ENCODE results near the gene DCK. TPM values are rescaled to one million over a fixed set of nuclear protein-coding genes. Genes with fewer than 3 reads are reported as not detected.

The DCK gene
- total and polyA plus RNA-seq, 2 donors (not counting 1 experiment from before 2014, with no cell fraction given), result 34.8 to 58.2 TPM

DNA sequence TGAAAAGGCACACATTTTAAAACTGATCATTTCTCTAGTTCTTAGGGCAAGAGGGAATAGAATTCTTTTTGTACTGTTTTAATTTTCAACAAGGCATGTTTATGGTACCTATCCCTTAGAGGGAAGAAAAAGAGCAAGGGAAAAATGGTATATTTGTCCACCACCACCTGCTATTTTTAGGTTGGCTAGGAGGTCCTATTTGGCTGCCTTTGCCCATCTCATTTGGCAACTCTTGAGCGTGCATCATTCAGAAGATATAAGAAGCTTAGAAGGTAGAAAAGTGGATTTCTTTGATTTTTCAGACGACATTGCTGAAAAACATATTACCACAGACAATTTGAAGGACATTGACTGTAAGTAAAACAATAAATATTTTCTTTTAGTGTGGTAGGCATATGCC is 69.0 kb downstream of the DCK start:
- no peak for DNase-seq
- no peak overlapping the region for H3K4me2 ChIP-seq (replicated peaks; ENCODE audit: low read depth, low read length, poor library complexity, severe bottlenecking)
- no peak overlapping the region for H3K27ac Mint-ChIP-seq
- no peak overlapping the region for H3K4me3 Mint-ChIP-seq
- no peak overlapping the region for H3K4me3 ChIP-seq (ENCODE audit: control extremely low read depth in 1 of 5, extremely low read depth in 1 of 5, insufficient read depth in 1 of 5, low read depth in 2 of 5, low read length in 4 of 5)
- intact Hi-C loops (cut with micrococcal nuclease), result no loop called here
- H3K79me2 ChIP-seq (ENCODE audit: control insufficient read depth, insufficient read depth, low read length), result no peaks in the 10 kb centered on the region
- POLR2A ChIA-PET, result no interaction called here
- TF ChIP-seq EZH2 (IDR thresholded peaks at IDR 0.05; ENCODE audit: borderline replicate concordance, insufficient read depth, low read depth, low read length, poor library complexity, severe bottlenecking), result no peak
- TF ChIP-seq, protein P1, sequence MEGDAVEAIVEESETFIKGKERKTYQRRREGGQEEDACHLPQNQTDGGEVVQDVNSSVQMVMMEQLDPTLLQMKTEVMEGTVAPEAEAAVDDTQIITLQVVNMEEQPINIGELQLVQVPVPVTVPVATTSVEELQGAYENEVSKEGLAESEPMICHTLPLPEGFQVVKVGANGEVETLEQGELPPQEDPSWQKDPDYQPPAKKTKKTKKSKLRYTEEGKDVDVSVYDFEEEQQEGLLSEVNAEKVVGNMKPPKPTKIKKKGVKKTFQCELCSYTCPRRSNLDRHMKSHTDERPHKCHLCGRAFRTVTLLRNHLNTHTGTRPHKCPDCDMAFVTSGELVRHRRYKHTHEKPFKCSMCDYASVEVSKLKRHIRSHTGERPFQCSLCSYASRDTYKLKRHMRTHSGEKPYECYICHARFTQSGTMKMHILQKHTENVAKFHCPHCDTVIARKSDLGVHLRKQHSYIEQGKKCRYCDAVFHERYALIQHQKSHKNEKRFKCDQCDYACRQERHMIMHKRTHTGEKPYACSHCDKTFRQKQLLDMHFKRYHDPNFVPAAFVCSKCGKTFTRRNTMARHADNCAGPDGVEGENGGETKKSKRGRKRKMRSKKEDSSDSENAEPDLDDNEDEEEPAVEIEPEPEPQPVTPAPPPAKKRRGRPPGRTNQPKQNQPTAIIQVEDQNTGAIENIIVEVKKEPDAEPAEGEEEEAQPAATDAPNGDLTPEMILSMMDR (IDR thresholded peaks at IDR 0.05), result no peak
- H3K9me3 Mint-ChIP-seq (ENCODE audit: insufficient read depth), result no peaks in the 10 kb centered on the region
- H3K9ac ChIP-seq (ENCODE audit: low read length), result no peak overlapping the region
- H3K27me3 ChIP-seq (replicated peaks in 1 of 4; ENCODE audit: control extremely low read depth in 1 of 4, control insufficient read depth in 3 of 4, insufficient read depth in 4 of 4, low read length in 3 of 4), result no peaks in the 10 kb centered on the region
- no peaks in the 10 kb centered on the region for H3K36me3 ChIP-seq (replicated peaks in 1 of 2; ENCODE audit: control extremely low read depth in 1 of 2, control insufficient read depth in 1 of 2, extremely low read depth in 1 of 2, insufficient read depth in 2 of 2, low read length in 1 of 2)
- H3K27ac ChIP-seq (ENCODE audit: low read length in 2 of 2), result no peak overlapping the region
- no CpG with 5 or more reads among the region's 2 CpGs for WGBS (ENCODE audit: insufficient coverage)
- no peaks in the 10 kb centered on the region for H4K20me1 ChIP-seq (ENCODE audit: control insufficient read depth, insufficient read depth, low read length, poor library complexity, severe bottlenecking)
- no peaks in the 10 kb centered on the region for H3K4me1 ChIP-seq (ENCODE audit: control insufficient read depth in 2 of 2, insufficient read depth in 2 of 2, low read length in 2 of 2)
- H3K27me3 Mint-ChIP-seq, result no peaks in the 10 kb centered on the region
- no peaks in the 10 kb centered on the region for H3K9me3 ChIP-seq (ENCODE audit: control extremely low read depth in 1 of 3, control insufficient read depth in 2 of 3, insufficient read depth in 1 of 3, low read length in 2 of 3)
- CTCF ChIA-PET, result no interaction called here
- H3K4me1 Mint-ChIP-seq, result peaks cover 2% of the 10 kb centered on the region
- H2AFZ ChIP-seq (ENCODE audit: insufficient read depth, low read depth, low read length, poor library complexity, severe bottlenecking), result no peak overlapping the region
- no peak for ATAC-seq (ENCODE audit: low read depth)

DNA sequence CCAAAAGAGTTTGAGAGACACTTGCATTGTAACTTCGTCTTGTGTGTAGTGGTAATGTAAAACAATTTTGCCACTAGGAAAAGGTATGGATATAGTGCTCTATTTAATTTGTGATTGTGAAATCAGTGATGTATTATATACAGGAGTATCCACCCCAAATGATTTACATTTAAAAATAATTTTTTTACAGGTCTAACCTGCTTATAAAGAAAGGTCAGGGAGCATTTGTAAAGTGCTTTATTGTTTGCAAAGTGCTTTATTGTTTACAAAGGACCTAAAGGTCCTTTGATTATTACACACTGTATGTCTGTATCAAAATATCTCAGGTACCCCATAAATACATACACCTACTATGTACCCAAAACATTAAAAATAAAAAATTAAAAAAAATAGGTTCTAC is 70.3 kb downstream of the DCK start:
- ChIA-PET CTCF (no interaction called here), POLR2A (no interaction called here)
- H3K27ac ChIP-seq (ENCODE audit: low read length in 2 of 2), result no peak overlapping the region
- no peak for TF ChIP-seq EZH2 (IDR thresholded peaks at IDR 0.05; ENCODE audit: borderline replicate concordance, insufficient read depth, low read depth, low read length, poor library complexity, severe bottlenecking)
- TF ChIP-seq, protein P1 (IDR thresholded peaks at IDR 0.05), result no peak
- H3K9ac ChIP-seq (ENCODE audit: low read length), result no peak overlapping the region
- Mint-ChIP-seq H3K9me3 (ENCODE audit: insufficient read depth) (no peaks in the 10 kb centered on the region), H3K27ac (no peak overlapping the region), H3K4me3 (no peak overlapping the region), H3K27me3 (no peaks in the 10 kb centered on the region), H3K4me1 (peaks cover 2% of the 10 kb centered on the region)
- H3K4me1 ChIP-seq (ENCODE audit: control insufficient read depth in 2 of 2, insufficient read depth in 2 of 2, low read length in 2 of 2), result no peaks in the 10 kb centered on the region
- no peaks in the 10 kb centered on the region for H3K9me3 ChIP-seq (ENCODE audit: control extremely low read depth in 1 of 3, control insufficient read depth in 2 of 3, insufficient read depth in 1 of 3, low read length in 2 of 3)
- DNase-seq (no peak), ATAC-seq (ENCODE audit: low read depth) (no peak)
- intact Hi-C loops (cut with micrococcal nuclease), result no loop called here
- no peak overlapping the region for H2AFZ ChIP-seq (ENCODE audit: insufficient read depth, low read depth, low read length, poor library complexity, severe bottlenecking)
- H4K20me1 ChIP-seq (ENCODE audit: control insufficient read depth, insufficient read depth, low read length, poor library complexity, severe bottlenecking), result no peaks in the 10 kb centered on the region
- no peaks in the 10 kb centered on the region for H3K27me3 ChIP-seq (replicated peaks in 1 of 4; ENCODE audit: control extremely low read depth in 1 of 4, control insufficient read depth in 3 of 4, insufficient read depth in 4 of 4, low read length in 3 of 4)
- WGBS (ENCODE audit: insufficient coverage), result no CpG with 5 or more reads among the region's 1 CpG
- H3K4me3 ChIP-seq (ENCODE audit: control extremely low read depth in 1 of 5, extremely low read depth in 1 of 5, insufficient read depth in 1 of 5, low read depth in 2 of 5, low read length in 4 of 5), result no peak overlapping the region
- H3K79me2 ChIP-seq (ENCODE audit: control insufficient read depth, insufficient read depth, low read length), result no peaks in the 10 kb centered on the region
- no peak overlapping the region for H3K4me2 ChIP-seq (replicated peaks; ENCODE audit: low read depth, low read length, poor library complexity, severe bottlenecking)
- no peaks in the 10 kb centered on the region for H3K36me3 ChIP-seq (replicated peaks in 1 of 2; ENCODE audit: control extremely low read depth in 1 of 2, control insufficient read depth in 1 of 2, extremely low read depth in 1 of 2, insufficient read depth in 2 of 2, low read length in 1 of 2)
